GM19351 (cell line): ENCODE data around the gene FOXJ3.
"Not testable (repeated sequence)": the region's sequence is repeated elsewhere in the genome, so short reads cannot be mapped to it uniquely, and the experiment has no call there.

Experiments used
- ATAC-seq: cut with Tn5 transposase; IDR thresholded peaks from one replicate; pipeline ENCODE4 v1.9.1; 2021; ENCODE audit warnings: mild to moderate bottlenecking, moderate library complexity; ENCODE audit not compliant: unreplicated experiment

Gene FOXJ3

DNA sequence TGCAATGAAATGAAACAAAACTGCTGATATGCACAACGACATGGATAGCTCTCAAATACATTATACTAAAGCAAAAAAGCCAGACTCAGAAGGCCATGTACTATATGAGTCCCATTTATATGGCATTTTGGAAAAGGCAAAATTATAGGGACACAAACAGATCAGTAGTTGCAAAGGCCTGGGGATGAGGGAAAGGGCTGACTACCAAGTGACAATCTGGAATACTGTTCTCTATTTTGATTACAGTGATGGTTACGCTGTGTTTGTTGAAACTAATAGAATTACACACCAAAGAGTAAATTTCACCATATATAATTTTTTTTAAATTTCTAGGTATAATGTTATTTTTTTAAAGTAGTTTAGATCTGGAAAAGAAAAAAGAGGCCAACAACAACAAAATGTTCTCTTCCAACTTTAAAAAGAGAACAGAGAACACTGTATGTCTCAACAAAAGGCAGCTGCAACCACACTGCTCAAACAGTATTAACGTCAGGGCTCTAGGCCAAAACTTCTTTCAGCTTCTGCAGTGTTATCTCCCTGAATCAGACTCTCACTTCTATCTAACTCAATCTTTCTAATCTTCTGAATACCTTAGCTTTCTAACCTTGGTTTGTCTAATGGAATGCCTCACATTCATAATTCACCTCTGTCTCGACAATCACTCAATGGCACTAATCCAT lies 75.8 kb downstream of the FOXJ3 start:
- ATAC-seq: peak; percentile 67

DNA sequence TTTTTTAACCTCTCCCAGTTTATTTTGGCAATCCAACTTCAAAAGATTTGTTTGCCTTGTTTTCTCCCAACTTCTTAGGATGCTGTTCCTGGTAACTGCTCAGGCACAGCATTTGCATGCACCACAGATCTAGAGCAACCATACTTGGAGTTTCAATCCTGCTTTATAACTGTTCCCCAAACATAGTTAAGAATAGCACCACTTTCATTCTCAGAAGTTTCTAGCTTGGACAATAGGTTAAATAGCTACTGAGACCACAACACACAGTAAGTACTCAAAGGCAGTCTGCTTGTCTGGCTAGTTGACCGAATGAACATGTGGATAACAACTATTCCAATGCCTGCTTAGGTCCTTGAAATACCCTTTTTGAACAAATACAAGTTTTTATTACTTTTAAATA lies 76.8 kb downstream of the FOXJ3 start:
- ATAC-seq: no peak

DNA sequence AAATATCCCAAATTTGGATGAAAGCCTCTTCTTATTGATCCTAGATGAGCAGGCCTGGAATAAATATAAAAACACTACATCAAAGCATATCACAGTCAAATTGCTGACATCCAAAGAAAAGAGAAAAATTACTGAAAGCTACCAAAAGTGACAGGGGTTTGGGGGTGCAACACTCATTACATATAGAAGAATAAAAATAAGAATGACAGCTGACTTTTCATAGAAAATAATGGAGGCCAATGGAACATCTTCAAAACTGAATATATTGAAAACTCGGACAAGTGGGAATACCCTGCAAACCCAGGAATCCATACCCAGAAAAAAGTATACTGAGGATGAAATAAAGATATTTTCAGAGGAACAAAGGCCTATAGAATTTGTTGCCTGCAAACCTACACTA lies 84.0 kb downstream of the FOXJ3 start:
- no peak for ATAC-seq

DNA sequence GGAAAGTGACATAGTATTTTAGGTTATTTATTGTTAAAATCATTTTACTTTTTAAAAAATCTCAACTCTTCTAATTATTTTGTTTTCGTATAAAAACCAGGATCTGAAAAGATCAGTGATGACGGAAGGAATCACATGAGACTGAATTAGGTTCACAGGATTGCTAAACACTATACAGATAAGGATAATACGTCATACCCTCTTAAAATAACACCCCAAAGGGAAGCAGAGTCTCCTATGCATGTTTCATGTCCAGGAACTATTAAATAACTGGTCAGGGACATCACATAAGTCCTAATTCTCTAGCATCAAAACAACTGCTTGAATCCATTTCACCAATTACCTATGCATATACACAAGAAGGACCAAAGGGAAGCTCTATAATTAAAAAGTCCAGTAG lies 84.9 kb downstream of the FOXJ3 start:
- ATAC-seq: no peak

DNA sequence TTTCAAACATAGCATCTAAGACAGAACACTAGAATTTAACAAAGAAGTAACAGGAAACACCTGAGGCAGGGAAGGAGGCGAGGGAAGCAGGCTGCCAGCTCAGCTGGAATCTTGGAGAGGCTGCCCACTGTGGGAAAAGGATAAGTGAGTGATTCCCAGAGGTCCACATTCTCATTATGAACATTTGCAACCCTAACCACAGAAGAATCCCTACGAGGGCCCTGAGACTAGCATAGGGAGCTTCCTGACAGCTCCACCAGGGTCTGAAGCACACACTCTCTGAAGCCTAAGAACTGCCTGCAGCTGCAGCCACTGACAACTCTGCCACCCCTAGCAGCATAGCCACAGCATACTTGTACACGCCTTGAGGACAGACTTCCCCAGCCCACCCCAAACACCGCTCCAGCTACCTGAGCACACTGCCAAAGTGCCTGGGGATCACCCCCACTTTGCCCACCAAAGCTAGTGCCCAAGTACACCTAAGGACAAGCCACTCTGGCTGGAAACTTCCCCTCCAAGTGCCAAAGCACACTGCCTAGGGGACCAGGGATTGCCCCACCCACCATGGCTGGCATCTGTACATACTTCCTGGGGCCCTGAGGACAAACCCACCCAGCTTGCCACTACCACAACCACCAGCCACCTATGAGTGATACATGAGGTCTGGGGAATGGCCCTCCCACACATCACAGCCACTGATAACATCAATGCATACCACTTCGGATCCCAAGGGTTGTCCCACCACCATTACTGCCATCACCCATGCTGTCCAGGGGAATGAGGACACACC lies 93.9 kb downstream of the FOXJ3 start:
- no peak for ATAC-seq

DNA sequence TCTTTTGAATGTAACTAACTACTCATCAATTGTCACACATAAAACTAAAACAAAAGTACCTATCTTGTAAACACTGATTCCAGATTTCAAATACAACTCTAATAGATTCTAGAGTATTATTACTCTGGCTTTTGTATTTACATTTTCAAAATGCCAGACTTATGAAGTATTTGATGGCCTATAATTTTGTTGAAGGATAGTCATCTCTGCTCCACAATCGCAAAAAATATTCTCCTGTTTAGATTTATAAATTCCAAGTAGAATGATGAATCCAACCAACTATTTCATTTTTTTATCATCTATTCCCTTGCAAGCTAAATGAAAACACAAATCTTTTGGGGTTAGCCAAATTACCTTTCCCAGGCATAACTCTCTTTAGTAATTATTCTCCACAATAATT lies 95.5 kb downstream of the FOXJ3 start:
- no peak for ATAC-seq

GRCh38 chr1:42239041-42239440 lies 96.0 kb downstream of the FOXJ3 start:
- no peak for ATAC-seq

- no peak for ATAC-seq
These were observed 103.8 kb downstream of the FOXJ3 start for GRCh38 chr1:42231253-42231652.

DNA sequence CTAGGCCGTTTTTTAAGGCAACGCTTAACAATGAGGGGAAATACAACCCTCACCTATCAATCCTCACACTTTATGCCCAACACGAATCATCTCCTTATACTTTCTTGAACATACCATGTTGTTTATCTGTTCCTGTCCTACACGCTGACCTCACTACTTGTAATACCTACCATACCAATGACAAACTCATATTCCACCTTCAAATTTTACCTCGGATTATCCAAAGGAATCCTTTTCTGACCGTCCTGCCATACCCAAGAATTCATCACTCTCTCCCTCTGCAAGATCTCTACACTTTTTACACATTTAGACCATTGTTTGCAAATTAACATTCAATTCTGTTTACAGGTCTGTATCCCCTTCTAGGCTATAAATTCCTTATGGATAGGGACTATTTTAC lies 106.1 kb downstream of the FOXJ3 start:
- no peak for ATAC-seq

- ATAC-seq: no peak
These were observed 112.0 kb downstream of the FOXJ3 start for GRCh38 chr1:42223036-42223435.

DNA sequence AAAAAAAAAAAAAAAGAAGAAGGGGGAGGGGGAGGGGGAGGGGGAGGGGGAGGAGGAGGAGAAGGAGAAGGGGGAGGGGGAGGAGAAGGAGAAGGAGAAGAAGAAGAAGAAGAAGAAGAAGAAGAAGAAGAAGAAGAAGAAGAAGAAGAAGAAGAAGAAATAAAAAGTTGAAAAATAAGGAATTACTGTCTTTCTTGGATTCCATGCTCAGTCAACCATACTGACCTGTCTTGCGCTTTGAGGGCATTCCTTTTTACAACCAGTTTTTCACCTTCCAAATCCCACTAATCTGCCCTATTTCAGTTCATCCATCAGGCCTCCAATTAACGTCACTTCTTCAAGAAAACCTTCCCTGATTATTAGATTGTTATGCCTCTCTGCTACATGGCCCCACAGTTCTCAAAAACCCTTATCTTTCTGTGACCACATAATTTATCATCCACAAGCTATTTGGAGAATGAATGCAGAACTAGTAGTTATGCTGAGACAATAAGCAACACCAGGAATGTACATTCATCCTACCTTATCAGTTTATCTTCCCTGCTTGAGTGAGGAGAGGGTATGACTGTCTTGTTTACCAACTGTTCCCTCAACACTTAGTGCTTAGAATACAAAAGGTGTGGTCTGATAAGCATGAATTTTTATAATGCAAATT lies 113.0 kb downstream of the FOXJ3 start:
- no peak for ATAC-seq

DNA sequence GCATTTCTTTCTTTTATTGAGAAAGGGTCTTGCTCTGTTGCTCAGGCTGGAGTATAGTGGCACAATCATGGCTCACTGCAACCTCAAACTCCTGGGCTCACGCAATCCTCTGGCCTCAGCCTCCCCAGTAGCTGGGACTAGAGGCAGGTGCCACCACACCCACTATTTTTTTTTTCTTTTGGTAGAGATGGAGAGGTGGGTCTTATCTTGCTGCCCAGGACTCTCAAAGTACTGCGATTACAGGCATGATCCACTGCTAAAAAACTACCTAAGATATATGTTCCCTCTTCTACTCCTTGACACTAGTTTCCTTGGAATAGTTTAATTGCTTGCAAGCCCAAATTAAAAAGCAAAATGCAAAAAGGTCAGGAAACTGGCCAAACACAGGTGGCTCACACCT lies 113.6 kb downstream of the FOXJ3 start:
- no peak for ATAC-seq

DNA sequence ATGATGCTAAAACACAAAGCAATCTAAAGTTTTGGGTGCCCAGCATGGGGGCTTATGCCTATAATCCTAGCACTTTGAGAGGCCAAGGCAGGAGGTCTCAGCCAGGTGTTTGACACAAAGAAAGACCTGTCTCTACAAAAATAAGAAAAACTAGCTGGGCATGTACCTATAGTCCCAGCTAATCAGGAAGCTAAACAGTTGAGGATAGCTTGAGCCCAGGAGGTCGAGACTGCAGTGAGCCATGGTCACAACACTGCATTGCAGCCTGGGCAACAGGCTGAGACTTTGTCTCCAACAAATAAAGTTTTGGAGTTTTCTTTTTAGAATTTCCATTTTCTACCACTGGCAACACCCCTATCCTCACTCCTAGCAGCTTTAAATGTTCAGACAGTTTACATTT lies 115.4 kb downstream of the FOXJ3 start:
- ATAC-seq: no peak

DNA sequence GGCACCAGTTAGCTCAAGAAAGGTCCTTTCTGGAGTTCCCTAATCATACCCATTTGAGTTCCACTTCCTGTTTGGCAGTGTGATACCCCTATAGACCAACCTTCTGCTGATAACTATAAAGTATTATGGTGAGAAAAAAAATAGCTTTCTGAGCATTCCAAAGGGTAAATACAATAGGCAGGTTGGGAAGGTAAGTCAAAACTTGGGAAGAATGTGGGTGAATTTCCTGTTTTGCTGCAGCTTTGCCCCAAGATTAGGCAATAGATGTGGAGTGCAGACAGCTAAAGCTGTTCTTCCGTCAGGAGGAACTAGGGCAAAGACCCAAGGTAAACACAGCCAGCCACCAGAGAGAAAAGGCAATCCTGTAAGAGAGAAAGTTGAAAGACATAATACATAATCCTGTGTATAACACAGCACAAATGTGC lies 120.6 kb downstream of the FOXJ3 start:
- ATAC-seq: no peak

- no peak for ATAC-seq
These were observed 123.8 kb downstream of the FOXJ3 start for GRCh38 chr1:42211224-42211623.

DNA sequence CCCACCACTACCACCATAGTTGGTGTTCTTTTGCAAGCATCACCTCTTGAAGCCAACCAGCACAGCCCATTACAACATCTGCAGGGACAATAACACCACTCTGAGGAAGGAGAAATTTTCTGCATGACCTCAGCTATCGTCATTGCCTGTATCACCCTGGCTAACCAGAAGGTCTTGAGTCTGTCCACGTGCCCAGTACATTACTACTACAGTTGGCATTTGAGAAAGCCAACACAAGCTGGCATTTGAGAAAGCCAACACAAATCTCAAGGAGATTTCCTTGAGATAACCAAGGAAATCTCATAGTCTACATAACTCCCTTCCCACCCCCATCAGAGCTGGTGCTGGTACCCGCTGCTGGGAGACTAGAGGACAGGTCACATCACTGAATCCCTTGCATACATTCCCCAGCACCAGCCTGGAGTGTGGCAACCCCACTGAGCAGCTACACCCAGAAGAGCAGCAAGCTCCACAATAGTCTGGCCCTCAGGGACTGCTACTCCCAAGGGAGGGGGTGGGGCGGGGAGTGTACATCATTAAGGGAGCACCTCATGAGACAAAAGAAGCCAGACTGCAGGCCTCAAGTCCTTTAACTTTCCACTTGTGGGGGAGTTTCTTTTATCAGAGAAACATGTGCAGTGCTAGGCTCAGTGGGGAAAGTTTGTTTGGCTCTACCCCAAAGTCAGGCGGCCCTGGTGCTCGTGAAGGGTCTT lies 124.5 kb downstream of the FOXJ3 start:
- ATAC-seq: no peak

DNA sequence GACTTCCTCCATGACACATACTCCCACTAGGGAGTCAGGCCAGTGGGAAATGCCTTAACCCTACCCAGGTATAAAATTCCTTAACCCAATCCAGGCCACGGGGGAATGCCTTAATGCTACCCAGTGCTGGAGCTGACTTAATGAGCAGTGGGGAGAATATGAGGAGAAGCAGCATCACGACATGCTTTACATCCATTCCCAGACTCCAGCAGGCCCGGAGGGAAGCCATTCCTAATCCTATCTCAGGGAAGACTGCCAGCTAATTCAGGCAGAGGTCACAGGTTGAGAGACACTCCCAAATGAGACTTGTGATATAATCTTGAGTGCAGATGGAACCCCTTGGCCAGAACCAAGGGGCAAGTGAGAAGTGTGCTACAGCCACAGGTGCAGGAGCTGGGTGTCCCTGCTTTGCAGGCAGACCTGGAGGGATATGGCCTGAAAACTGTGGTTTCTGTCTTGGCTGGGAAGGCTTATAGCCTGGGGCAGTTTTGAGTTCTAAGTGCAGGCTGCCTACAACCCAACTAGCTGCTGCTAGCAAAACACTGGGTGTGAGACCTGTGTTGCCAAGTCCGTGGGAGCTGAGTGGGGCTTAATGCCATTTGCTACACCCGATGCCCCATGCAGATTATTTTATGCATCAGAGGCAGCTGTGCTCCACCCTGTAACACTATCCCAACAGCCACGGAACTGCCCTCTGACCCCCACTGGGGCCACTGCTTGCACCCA lies 125.3 kb downstream of the FOXJ3 start:
- no peak for ATAC-seq

DNA sequence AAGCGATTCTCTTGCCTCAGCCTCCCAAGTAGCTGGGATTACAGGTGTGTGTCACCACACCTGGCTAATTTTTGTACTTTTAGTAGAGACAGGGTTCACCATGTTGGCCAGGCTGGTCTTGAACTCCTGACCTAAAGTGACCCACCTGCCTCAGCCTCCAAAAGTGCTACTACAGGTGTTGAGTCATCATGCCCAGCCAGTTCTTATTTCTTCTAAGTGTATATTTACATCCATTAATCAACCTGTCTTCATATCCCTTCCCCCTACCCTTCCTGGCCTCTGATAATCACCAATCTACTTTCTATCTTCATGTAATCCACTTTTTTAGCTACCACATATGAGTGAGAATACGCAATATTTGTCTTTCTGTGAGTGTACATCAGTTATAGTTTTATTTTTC lies 128.1 kb downstream of the FOXJ3 start:
- not testable (repeated sequence) for ATAC-seq

GRCh38 chr1:42206164-42206563 lies 128.9 kb downstream of the FOXJ3 start:
- ATAC-seq: no peak

DNA sequence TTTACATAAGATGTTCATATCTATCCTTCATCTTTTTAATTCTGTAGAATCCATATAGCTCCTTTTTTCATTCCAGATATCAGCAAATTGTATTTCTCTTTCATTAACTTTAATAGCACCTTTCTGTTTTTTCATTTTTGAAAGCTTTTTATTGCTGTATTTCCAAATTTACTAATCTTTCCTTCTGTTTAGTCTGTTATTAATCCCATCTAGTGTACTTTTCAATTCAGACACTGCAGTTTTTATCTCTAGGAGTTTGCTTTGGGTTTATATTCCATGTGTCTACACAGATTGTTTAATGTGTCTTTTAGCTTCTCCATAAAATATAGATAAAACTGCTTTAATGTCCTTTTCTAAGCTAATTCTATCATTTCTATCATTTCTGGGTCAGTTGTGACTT lies 133.0 kb downstream of the FOXJ3 start:
- no peak for ATAC-seq

DNA sequence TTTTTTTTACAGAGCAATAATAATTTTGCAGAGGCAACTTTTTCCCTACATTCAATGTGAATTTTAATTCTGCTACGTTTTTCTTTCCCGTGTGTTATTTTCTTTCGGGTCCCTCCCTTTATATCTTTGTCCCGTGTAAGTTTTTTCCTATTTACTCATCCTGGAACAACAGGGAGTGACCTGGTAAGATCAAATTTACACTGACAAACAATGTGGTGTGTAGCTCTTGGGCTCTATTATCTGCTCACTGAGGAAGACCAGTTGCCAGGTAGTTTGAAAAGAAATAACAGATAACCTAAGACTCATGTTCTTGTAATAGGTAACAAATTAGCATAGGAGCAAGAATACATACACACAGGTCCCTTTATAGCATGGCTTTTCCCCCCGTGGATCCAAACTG lies 136.8 kb downstream of the FOXJ3 start:
- no peak for ATAC-seq
